ENCODE data around the gene FAIM2. TPM values are rescaled to one million over a fixed set of nuclear protein-coding genes. Genes with fewer than 3 reads are reported as not detected.

Gene FAIM2
- total RNA-seq, 1 donor from 2014 or later = 0.18 TPM

- no peak overlapping the region for H3K27ac Mint-ChIP-seq (ENCODE audit: unreplicated experiment)
- Histone ChIP-seq H4K20me1 (ENCODE audit: insufficient read depth, low read length) (no peaks in the 10 kb centered on the region), H3K27me3 (ENCODE audit: insufficient read depth, low read length) (peaks cover 36% of the 10 kb centered on the region), H3K4me3 (ENCODE audit: insufficient read depth, low read depth, low read length) (no peak overlapping the region), H3K4me2 (ENCODE audit: low read length) (no peak overlapping the region), H2AFZ (ENCODE audit: low read depth, low read length) (no peak overlapping the region), H3K36me3 (ENCODE audit: insufficient read depth, low read length) (no peaks in the 10 kb centered on the region), H3K79me2 (ENCODE audit: insufficient read depth, low read length) (no peaks in the 10 kb centered on the region), H3K9ac (ENCODE audit: low read length) (no peak overlapping the region), H3K9me3 (ENCODE audit: insufficient read depth, low read depth, low read length) (no peaks in the 10 kb centered on the region), H3K27ac (ENCODE audit: low read depth, low read length) (no peak overlapping the region), H3K4me1 (ENCODE audit: insufficient read depth, low read length) (no peaks in the 10 kb centered on the region)
- TF ChIP-seq EZH2 (IDR thresholded peaks at IDR 0.05; ENCODE audit: insufficient read depth, low read length) (no peak), CTCF (IDR thresholded peaks at IDR 0.05; ENCODE audit: insufficient read depth, low read depth, low read length) (no peak)
- H3K4me3 Mint-ChIP-seq (ENCODE audit: unreplicated experiment) = no peak overlapping the region
- no peaks in the 10 kb centered on the region for H3K4me1 Mint-ChIP-seq (ENCODE audit: low read depth, unreplicated experiment)
- no peaks in the 10 kb centered on the region for H3K9me3 Mint-ChIP-seq (ENCODE audit: unreplicated experiment)
- FAIRE-seq = no peak
- no peaks in the 10 kb centered on the region for H3K36me3 Mint-ChIP-seq (ENCODE audit: low read depth, unreplicated experiment)
- DNase-seq (ENCODE audit: low read depth) = no peak
- peaks cover 64% of the 10 kb centered on the region for H3K27me3 Mint-ChIP-seq (ENCODE audit: low read depth, unreplicated experiment)
Observed at GRCh38 chr12:49952391-49953055, 48.8 kb upstream of the FAIM2 start.

- Histone ChIP-seq H4K20me1 (ENCODE audit: insufficient read depth, low read length) (no peaks in the 10 kb centered on the region), H3K27me3 (ENCODE audit: insufficient read depth, low read length) (peaks cover 33% of the 10 kb centered on the region), H3K9ac (ENCODE audit: low read length) (no peak overlapping the region), H3K4me3 (ENCODE audit: insufficient read depth, low read depth, low read length) (no peak overlapping the region), H3K27ac (ENCODE audit: low read depth, low read length) (no peak overlapping the region), H3K36me3 (ENCODE audit: insufficient read depth, low read length) (no peaks in the 10 kb centered on the region), H3K79me2 (ENCODE audit: insufficient read depth, low read length) (no peaks in the 10 kb centered on the region), H2AFZ (ENCODE audit: low read depth, low read length) (no peak overlapping the region), H3K4me2 (ENCODE audit: low read length) (no peak overlapping the region), H3K4me1 (ENCODE audit: insufficient read depth, low read length) (no peaks in the 10 kb centered on the region), H3K9me3 (ENCODE audit: insufficient read depth, low read depth, low read length) (no peaks in the 10 kb centered on the region)
- Mint-ChIP-seq H3K36me3 (ENCODE audit: low read depth, unreplicated experiment) (no peaks in the 10 kb centered on the region), H3K27me3 (ENCODE audit: low read depth, unreplicated experiment) (peaks cover 58% of the 10 kb centered on the region), H3K27ac (ENCODE audit: unreplicated experiment) (no peak overlapping the region), H3K4me1 (ENCODE audit: low read depth, unreplicated experiment) (no peaks in the 10 kb centered on the region), H3K9me3 (ENCODE audit: unreplicated experiment) (no peaks in the 10 kb centered on the region), H3K4me3 (ENCODE audit: unreplicated experiment) (no peak overlapping the region)
- FAIRE-seq (no peak), DNase-seq (ENCODE audit: low read depth) (no peak)
- no peak for TF ChIP-seq EZH2 (IDR thresholded peaks at IDR 0.05; ENCODE audit: insufficient read depth, low read length)
- no peak for TF ChIP-seq CTCF (IDR thresholded peaks at IDR 0.05; ENCODE audit: insufficient read depth, low read depth, low read length)
Observed at GRCh38 chr12:49951411-49952240, 47.9 kb upstream of the FAIM2 start.
